ENCODE results near the gene UEVLD. TPM values are rescaled to one million over a fixed set of nuclear protein-coding genes. Genes with fewer than 3 reads are reported as not detected.

The UEVLD gene
- total and polyA plus RNA-seq, 9 of the 15 experiments (the other 6 are each of a cell fraction or from before 2014, with no cell fraction given): 4.7 to 12.6 (median 7.4) TPM

DNA sequence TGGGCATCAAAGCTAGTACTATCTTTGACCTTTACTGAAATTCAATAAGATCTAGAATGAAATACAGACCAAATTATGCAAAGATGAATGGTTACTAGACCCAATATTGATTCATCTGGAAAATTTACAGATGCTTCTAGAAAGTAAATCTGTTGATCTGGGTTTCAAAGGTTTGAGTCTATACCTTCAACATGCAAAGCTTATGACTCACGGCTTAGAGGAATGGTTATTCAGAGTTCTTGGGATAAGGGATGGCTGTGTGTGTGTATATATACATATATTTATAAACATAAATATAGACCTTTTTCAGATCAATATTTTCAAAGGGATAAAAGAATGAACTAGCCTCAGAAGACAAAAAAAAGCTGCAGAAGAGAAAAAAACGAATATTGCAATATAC lies 44.3 kb upstream of the UEVLD start:
- H3K4me3 ChIP-seq: peak overlapping the region; percentile 95
- no peaks in the 10 kb centered on the region for H3K27me3 ChIP-seq (ENCODE audit: control insufficient read depth in 2 of 2, insufficient read depth in 2 of 2, low read length in 2 of 2)
- no peaks in the 10 kb centered on the region; the same call in 1 of the 2 replicates for H4K20me1 ChIP-seq (replicated peaks; ENCODE audit: control insufficient read depth, insufficient read depth, low read length)
- H3K4me2 ChIP-seq (ENCODE audit: insufficient read depth, low read length): peak overlapping the region; percentile 95
- intact Hi-C loops (cut with micrococcal nuclease): loop anchor here (5.0 kb wide), 1 partner anchor 46 kb away; the partner anchor contains the start of gene UEVLD
- H3K36me3 ChIP-seq (ENCODE audit: control insufficient read depth, insufficient read depth, low read length): no peaks in the 10 kb centered on the region
- H3K9me3 ChIP-seq (replicated peaks; ENCODE audit: control insufficient read depth, insufficient read depth, low read depth, low read length): no peaks in the 10 kb centered on the region
- FAIRE-seq (no peak), DNase-seq (ENCODE audit: extremely low read depth in 1 of 4, low spot score in 3 of 4) (no peak), ATAC-seq (no peak)
- TF ChIP-seq, protein P1, sequence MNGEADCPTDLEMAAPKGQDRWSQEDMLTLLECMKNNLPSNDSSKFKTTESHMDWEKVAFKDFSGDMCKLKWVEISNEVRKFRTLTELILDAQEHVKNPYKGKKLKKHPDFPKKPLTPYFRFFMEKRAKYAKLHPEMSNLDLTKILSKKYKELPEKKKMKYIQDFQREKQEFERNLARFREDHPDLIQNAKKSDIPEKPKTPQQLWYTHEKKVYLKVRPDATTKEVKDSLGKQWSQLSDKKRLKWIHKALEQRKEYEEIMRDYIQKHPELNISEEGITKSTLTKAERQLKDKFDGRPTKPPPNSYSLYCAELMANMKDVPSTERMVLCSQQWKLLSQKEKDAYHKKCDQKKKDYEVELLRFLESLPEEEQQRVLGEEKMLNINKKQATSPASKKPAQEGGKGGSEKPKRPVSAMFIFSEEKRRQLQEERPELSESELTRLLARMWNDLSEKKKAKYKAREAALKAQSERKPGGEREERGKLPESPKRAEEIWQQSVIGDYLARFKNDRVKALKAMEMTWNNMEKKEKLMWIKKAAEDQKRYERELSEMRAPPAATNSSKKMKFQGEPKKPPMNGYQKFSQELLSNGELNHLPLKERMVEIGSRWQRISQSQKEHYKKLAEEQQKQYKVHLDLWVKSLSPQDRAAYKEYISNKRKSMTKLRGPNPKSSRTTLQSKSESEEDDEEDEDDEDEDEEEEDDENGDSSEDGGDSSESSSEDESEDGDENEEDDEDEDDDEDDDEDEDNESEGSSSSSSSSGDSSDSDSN (IDR thresholded peaks at IDR 0.05; ENCODE audit: borderline replicate concordance in 1 of 2, low read depth in 2 of 2, low read length in 2 of 2): no peak
- TF ChIP-seq PPARD (CRISPR knock-in tag; IDR thresholded peaks at IDR 0.05) (no peak), HEY1 (CRISPR knock-in tag; IDR thresholded peaks at IDR 0.05; ENCODE audit: borderline replicate concordance) (no peak), ESRRA (IDR thresholded peaks at IDR 0.05; ENCODE audit: borderline replicate concordance, low read depth) (no peak)
- peak overlapping the region in 1 of 2 experiments; percentile 93; a peak in 2 of 4 replicates for H3K9ac ChIP-seq (ENCODE audit: insufficient read depth in 1 of 2, low read depth in 2 of 2, low read length in 2 of 2)
- peaks cover 4 to 5% of the 10 kb centered on the region in 2 experiments; a peak in 3 of 5 replicates for H3K4me1 ChIP-seq (replicated peaks in 1 of 2; ENCODE audit: control insufficient read depth in 2 of 2, insufficient read depth in 2 of 2, low read length in 2 of 2)
- BruUV-seq (replicated peaks): no TSS peak
- ChIA-PET POLR2A (interaction anchor here (0.9 to 2.0 kb wide), 5 partner anchors 13 to 389 kb away, joined by 3 to 10 read pairs (median 5); partner anchors contain the start of gene UEVLD), CTCF (ENCODE audit: low intra/inter-chr PET ratio) (interaction anchor here (0.7 kb wide), 1 partner anchor 317 kb away, joined by 3 read pairs; no protein-coding TSS in a partner anchor)
- no peaks in the 10 kb centered on the region for H3K9me1 ChIP-seq (ENCODE audit: control insufficient read depth, insufficient read depth, low read length)
- no peak overlapping the region for H3K27ac ChIP-seq (ENCODE audit: extremely low read depth, low read depth, low read length)
- H2AFZ ChIP-seq (ENCODE audit: low read depth, low read length): no peak overlapping the region
- 20% methylated on average over 2 of the region's 2 CpGs for WGBS (ENCODE audit: insufficient coverage, low coverage, missing lambda C conversion rate)
- H3K79me2 ChIP-seq (ENCODE audit: control insufficient read depth, insufficient read depth, low read length): peaks cover 58% of the 10 kb centered on the region
- in situ Hi-C loops (cut with MboI): no loop called here
